UCSD-AML1 (cell line): Measurements from ENCODE around the gene MRPL45.
"Not testable (repeated sequence)": the region's sequence is repeated elsewhere in the genome, so short reads cannot be mapped to it uniquely, and the experiment has no call there.

Source experiments
- DNase-seq: peaks from one replicate; lab custom pipeline; 2025; ENCODE audit not compliant: unreplicated experiment; lab: John Stamatoyannopoulos, UW

The MRPL45 gene

DNA sequence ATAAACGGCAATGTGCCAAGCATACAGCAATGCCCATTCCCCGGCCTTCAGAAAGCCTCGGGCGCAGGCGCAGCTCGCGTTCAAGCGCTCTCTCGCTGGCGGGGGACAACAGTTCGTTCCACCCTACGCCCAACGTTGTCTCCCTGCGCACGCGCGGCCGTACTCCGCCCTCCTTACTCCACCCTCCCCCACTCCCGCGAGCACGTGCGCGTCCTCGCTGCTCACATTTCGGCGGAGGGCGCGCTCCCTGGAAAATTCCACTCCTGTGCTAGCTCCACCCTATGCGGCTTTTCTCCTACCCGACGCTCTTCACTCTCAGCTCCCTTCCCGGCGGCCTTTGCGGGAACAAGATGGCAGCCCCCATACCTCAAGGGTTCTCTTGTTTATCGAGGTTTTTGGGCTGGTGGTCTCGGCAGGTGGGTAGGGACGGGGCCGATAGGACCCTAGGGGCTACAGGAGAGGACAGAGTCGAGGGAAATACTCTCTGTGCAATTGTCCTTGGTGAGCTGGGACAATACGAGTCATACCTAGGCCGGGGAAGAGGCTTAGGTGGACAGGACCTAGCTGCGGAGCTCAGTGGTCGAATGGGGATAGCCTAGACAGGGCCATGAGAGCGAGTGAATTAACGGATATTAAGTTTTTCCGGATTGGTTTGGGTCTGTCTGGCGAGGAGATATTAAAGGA, at the start of gene MRPL45:
MRPL45 (plus strand) TSS at position 335 of the 684 bp plus-strand sequence; CDS start at position 351, 16 bp downstream.
- peak; percentile 98 for DNase-seq

DNA sequence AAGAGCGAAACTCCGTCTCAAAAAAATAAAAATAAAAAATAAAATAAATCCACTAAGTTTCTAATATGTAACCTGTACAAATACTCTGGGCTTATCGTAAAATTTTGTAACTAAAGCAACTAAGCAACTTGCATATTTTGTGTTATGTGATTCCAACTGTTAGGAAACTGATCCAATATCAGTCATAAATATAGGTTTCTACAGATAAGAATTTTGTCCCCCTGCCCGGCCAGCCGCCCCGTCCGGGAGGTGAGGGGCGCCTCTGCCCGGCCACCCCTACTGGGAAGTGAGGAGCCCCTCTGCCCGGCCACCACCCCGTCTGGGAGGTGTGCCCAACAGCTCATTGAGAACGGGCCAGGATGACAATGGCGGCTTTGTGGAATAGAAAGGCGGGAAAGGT, 43.8 kb upstream of the MRPL45 start:
- DNase-seq = not testable (repeated sequence)

DNA sequence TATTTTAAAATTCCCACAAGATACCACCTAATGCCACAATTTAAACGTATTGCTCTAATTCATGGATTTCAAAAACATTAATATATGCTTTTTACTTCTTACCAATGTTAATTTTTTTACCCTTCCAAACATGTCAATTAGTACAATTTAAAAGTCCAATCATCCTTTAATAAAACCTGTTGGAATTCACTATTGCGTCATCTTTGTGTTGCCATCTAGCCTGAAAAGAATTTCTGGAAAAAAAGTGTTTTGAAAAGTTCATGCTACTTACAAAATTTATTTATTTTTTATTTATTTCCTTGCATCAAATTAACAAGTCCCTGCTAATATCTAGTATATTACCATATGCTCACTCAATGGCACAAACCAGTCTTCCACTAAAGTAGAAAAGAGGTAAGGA, 42.6 kb upstream of the MRPL45 start:
- DNase-seq = not testable (repeated sequence)

DNA sequence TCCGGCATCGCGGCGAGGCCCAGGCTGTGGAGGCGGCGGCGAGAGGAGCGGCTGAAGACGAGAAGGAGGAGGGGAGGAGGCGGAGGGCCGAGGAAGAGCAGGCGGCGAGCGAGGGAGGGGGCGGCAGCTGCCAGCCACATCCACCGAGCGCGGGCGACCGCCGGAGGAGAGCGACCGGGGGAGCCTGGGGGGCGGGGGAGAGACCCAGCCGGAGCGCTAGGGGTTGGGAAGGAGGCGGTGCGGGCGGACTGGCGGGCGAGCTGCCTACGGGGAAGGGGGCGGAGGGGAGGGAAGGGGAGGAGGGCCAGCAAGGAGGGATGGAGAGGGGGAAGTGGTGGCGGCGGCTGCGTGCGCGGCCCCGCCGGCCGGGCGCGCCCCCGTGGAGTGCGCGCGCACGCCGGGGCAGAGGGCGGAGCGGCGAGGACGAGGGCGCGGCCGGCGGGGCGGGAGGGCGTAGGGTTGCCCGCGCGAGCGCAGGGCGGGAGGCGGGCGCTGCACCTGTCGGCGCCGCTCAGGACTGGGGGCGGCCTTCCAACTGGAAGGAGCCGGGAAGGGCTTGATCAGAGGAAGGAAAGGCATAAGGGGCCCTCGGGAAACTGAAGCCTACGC, 39.9 kb upstream of the MRPL45 start:
- peak; percentile 85 for DNase-seq

DNA sequence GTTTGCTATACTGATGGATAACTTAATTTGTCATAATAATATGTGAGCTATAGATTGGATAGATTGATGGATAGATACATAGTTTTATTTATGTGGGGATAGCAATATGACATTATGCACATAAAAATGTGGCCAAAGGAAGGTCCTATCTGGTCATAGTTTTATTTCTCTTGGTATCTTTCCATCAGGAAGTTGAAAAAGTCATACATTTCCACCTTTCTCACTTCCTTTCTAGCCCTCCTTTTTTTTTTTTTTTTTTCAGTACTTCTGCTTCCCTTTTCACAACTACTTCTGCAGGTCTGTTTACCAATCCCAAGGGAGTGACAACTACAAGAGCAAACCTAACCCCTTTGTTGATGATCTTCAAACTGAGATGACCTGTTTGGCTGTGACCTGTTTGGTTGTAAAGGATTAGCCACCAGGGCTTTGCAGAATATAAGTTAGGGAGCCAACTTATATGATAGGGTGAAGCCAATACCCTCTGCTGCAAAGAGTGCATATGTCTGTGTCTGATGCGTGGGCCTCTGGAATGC, 30.9 kb upstream of the MRPL45 start:
- not testable (repeated sequence) for DNase-seq

DNA sequence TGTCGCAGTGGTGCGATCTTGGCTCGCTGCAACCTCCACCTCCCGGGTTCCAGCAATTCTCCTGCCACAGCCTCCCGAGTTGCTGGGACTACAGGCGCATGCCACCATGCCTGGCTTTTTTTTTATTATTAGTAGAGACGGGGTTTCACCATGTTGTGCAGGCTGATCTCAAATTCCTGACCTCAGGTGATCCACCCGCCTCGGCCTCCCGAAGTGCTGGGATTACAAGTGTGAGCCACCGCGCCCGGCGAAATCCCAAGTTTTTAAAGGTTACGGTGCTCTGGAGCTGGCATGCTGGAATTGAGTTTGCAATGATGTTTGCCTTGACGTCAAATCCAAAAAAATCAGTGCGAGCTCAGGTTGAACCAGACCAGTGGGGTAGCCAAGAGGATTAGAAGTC, 30.4 kb upstream of the MRPL45 start:
- not testable (repeated sequence) for DNase-seq

DNA sequence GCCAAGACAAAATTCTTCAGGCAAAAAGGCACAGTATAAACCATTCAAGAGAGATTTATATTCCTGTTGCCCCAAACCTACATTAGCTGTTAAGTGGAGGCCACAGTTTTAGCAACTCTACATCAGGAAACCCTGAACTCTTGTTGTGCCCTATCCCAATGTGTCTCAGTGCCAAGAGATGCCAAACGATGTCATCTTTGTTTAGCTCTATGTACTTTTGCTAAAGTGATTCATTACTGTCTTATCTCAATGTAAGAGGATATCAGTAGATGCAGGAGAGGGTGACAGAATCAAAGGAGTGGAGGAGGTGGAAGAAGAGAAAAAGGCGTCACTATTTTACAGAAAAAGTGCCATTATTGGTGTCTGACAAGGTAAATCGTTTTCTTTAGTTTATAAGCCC, 28.8 kb upstream of the MRPL45 start:
- not testable (repeated sequence) for DNase-seq

DNA sequence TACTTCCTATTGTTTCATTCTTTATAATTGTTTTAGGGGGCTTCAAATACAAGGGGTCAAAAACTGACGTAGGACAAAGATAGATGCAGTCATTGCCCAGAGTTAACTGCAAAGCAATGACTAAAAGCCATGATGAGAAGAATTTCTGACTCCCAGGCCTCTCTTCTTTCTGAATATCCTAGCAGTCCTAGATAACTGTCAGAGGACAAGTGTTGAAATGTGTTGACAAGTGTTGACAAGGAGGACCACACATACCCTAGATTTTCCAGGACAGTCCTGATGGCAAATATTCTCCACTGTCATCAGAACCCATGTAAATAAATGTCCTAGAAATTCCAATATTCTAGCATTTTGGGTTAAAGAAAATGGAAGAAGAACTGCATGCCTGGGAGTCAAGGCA, 27.9 kb upstream of the MRPL45 start:
- not testable (repeated sequence) for DNase-seq

DNA sequence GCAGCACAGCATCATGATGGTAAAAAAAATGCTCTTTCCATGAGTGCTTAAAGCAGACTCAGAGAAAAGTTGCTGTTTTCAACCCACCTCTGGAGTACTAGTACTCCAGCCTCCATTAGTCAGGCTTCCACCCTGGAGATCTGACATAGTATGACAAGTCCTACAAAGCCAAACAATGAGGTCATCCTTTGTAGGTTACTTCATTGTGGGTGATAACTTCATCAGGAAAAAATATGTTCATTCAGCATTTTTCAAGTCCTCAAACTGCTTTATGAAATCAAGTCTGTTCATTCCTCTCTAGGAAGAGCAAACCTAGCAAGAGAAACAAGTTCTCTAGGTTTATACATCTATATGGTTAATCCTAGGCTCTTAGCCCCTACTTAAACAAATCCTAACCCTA, 27.4 kb upstream of the MRPL45 start:
- DNase-seq = not testable (repeated sequence)

DNA sequence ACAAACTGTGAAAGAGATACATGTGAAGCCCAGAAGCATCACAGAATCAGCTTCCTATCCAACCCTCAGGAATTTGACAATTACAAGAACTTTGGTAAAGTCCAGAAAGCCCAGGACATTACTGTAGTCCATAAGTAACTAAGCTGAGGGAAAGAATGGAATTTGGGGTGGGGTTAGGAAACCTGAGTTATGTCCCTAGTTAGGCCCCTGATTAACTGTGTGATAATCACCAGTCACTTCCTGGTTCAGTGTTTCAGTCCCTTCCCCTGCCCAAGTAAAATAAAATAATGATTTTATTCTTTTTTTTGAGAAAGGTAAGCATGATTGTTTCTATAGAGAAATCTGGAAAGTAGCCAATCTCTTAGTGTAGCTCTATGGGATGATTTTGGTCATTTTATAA, 11.0 kb upstream of the MRPL45 start:
- DNase-seq = not testable (repeated sequence)

DNA sequence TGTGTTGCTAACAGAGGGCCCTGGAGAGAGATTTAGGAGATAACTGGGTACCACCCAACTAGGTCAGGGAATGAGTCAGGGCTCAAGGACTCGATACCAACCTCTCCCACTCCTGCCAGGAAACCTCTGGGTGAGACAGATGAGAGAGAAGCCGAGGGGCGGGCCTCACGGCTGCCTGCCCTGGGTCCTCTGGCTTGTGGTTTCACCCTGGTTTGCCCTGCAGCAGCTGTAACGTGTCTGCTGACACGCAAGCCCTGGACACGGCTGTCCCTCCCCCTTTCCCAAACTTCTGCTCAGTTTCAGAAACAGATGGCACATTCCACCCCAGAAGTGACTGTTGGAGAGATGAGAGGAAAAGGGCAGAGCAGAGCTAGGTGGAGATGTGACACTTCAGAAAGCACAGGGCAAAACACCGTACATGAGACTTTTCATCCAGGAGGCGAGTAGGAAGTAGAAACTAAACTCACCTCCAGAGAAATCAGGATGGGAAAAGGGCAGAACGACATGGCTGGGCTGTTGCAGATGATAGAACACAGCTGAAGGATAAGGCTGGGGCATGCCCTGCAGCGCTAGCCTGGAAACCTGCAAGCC, 10.4 kb upstream of the MRPL45 start:
- peak; percentile 41 for DNase-seq

DNA sequence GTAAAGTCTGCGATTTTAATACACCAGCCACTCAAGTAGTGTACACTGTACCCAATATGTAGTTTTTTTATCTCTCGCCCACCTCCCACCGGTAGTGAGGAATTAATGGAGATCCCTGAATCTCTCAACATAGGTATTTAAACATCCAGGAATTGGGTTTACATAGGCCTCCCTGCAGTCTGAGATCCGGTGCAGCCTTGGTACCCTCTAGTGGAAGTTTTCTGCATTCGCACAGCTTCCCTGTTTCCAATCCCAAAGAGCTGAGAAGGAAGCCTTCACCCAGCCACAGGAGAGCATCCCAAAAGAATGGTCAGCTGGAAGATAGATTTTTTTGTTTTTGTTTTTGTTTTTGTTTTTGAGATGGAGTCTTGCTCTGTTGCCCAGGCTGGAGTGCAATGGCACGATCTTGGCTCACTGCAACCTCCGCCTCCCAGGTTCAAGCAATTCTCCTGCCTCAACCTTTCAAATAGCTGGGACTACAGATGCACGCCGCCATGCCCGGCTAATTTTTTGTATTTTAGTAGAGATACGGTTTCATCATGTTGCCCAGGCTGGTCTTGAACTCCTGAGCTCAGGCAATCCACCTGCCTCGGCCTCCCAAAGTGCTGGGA, 8.6 kb upstream of the MRPL45 start:
- peak; percentile 12 for DNase-seq

DNA sequence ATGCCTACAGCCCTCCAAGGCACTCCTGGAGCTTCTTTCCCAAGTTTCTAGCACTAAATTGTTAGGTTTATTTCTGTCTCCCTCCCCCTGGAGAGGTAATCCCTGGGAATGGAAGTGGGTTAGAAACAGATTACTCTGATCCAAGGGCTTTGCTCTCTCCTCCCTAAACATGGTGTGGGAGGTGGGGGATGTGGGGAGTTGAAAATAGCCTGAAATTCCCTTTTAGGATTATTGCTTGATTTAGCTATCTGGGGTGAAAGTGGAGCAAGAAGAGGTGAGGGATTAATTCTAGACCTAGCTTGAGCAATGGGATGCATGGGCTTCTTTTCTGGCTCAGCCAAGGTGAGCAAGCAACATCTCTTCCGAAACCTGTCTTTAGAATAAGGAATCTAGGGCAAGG, 7.2 kb upstream of the MRPL45 start:
- DNase-seq = not testable (repeated sequence)

DNA sequence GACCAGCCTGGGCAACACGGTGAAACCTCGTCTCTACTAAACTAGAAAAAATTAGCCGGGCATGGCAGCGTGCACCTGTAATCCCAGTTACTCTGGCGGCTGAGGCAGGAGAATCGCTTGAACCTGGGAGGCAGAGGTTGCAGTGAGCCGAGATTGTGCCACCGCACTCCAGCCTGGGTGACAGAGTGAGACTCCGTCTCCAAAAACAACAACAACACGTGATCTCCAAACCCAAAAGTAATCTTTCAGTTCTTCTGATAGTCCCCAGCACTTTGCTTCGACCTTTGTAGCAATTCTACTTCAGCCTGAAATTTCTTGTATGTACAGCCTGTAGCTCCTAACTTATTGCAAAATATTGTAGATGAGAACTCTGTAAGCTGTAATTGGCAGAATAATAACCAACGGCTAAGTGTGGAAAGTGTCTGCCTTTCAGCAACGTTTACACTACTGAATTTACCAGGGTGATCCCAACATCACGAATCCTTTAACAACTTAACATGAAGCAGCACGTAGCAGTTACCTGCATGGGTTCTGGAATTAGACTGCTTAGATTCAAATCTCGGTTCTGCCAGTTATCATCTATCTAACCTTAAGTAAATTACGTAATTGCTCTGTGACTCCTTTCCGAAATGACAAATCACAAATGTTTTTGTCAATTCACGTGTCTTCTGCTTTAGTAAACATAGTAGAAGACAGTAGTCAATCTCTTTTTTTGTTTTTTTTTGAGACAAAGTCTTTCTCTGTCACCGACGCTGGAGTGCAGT, 1.2 kb upstream of the MRPL45 start:
- DNase-seq = not testable (repeated sequence)

DNA sequence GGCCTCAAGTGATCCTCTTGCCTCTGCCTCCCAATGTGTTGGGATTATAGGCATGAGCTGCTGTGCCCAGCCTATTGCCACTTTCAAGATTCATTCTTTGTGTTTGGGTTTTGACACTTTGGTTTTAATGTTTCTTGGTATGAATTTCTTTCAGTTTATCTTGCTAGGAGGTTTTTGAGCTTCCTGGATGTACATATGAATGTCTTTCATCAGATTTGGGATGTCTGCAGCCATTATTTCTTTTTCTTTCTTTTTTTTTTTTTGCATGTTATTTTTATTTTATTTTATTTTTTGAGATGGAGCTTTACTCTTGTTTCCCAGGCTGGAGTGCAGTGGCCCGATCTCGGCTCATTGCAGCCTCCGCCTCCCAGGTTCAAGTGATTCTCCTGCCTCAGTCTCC, 18.5 kb downstream of the MRPL45 start:
- no peak for DNase-seq

DNA sequence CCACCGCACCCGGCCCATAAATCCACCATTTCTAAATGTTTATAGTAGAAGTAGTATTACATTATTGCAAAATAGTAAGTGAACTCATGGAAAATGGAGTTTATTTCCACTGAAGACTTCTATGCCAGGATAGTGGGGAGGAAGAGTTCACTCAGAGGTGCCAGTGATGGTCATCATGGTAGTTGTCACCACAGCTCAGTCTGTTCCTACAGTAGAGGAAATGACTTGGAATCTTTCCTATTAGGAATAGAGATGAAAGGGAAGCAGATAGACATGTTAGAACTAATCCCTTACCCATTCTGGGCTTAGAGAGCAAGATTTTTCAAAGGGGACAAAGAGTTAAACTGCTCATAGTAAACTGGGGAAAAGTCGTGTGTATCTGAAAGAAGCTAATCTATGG, 20.1 kb downstream of the MRPL45 start:
- no peak for DNase-seq

DNA sequence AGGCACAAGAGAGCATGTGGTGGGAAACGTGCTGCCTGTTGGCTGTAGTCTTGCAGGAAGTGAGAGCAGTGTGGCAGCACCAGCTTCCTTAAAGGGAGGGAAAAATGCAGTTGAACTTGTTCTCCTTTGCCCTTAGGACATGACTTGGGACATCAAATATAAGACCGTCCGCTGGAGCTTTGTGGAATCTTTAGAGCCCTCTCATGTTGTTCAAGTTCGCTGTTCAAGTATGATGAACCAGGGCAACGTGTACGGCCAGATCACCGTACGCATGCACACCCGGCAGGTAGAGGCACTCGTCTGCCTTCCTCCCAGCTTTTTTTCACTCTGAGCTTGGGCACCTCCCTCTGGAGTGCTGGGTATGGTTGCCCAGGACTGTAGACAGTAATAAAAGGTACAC, 23.5 kb downstream of the MRPL45 start:
- no peak for DNase-seq

DNA sequence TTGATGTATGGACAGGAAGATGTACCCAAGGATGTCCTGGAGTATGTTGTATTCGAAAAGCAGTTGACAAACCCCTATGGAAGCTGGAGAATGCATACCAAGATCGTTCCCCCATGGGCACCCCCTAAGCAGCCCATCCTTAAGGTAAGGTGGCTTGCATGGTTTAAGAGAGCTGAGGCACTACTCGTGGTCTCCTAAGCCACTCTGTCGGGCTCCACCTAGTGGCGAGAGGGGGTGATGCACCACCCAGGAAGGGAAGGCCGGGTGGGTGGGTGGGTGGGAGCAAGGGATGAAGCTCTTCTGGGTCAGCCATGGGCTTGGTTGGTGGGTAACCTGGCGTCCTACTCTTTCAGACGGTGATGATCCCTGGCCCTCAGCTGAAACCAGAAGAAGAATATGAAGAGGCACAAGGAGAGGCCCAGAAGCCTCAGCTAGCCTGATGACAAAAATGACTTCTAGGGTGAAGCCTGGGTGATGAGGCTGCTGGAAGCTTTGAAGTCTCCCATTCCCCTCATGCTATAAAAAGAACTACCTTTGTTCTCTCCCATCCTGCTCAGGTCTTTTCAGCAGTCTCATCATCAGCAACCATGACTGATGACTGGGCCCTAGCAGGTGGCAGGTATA, 25.3 kb downstream of the MRPL45 start:
- peak; percentile 51 for DNase-seq

DNA sequence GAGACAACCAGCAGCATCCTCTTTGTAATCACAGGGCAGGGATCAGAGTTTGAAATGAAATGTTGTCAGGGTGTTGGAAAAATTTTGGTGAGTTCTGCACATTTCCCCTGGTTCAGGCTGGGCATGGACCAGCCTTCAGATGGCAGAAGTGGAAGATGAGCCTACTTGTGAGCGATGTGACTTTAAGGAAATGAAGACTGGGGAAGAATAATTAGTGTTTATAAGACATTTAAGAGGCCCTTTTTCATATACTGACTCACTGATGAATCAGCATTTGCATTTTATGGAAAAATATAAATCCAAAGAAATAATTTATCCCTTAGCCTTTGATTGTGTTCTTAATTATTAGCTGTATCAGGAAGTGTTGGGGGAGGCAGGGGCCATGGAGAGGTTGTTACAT, 25.9 kb downstream of the MRPL45 start:
- DNase-seq = no peak

DNA sequence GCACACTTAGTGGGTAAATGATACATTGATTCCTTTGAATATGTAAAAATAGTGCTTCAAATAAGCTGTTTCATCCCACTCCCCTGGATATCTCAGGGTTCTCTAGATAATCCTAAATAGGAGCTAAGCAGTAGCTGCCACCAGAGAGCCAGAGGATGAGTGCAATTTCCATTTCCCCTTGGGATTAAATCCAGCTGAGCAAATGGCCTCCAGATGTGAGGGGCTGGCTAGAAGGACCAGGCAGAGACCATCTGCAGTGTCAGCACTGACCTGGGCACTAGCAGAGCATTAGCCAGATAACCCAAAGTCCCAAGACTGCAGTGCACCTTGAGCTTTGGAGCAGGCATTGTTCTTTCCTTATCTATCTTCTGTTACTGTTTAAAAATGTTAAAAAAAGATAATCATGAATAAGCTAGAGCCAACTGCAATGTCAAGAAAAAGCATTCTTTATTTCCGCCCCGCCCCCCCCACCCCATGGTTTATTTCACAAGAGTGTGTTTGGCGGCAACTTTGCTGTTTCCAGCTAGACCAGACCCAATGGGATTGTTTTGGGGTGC, 27.3 kb downstream of the MRPL45 start:
- no peak for DNase-seq
